ENCODE data around the gene ATXN10. TPM values are rescaled to one million over a fixed set of nuclear protein-coding genes. Genes with fewer than 3 reads are reported as not detected.

Gene ATXN10
- total RNA-seq, 5 donors from 2014 or later (not counting 1 experiment from before 2014, with no cell fraction given), result 58.9 to 85.0 (median 69.6) TPM

GRCh38 chr22:45799291-45799690 is 127.7 kb downstream of the ATXN10 start:
- ChIA-PET CTCF (interaction anchor here in 1 of 2 donors (0.7 kb wide), 1 partner anchor 1063 kb away, joined by 4 read pairs; no protein-coding TSS in a partner anchor), POLR2A (no interaction called here)
- no peak overlapping the region for H3K4me3 Mint-ChIP-seq
- Histone ChIP-seq H3K9me3 (peaks cover 5% of the 10 kb centered on the region), H3K27me3 (replicated peaks in 1 of 2; ENCODE audit: control insufficient read depth in 2 of 2, extremely low read depth in 1 of 2, insufficient read depth in 2 of 2, low read length in 1 of 2) (no peaks in the 10 kb centered on the region), H3K36me3 (ENCODE audit: control insufficient read depth in 2 of 2, extremely low read depth in 1 of 2, insufficient read depth in 1 of 2, low read length in 1 of 2) (peaks cover 3 to 5% of the 10 kb centered on the region in 2 donors), H3K4me1 (ENCODE audit: control insufficient read depth in 1 of 2, extremely low read depth in 1 of 2, insufficient read depth in 2 of 2, low read length in 2 of 2) (no peaks in the 10 kb centered on the region), H3K27ac (ENCODE audit: low read length) (no peak overlapping the region), H3K4me3 (ENCODE audit: control insufficient read depth in 1 of 2, extremely low read depth in 1 of 2, low read length in 1 of 2) (no peak overlapping the region)
- H3K4me1 Mint-ChIP-seq, result no peaks in the 10 kb centered on the region
- ATAC-seq (replicated peaks in 1 of 4), result no peak
- H3K27ac Mint-ChIP-seq, result no peak overlapping the region
- H3K36me3 Mint-ChIP-seq, result peaks cover 73% of the 10 kb centered on the region
- no peaks in the 10 kb centered on the region for H3K27me3 Mint-ChIP-seq
- DNase-seq, result no peak
- WGBS (ENCODE audit: insufficient coverage), result no CpG with 5 or more reads among the region's 2 CpGs
- peaks cover 3 to 26% (median 16%) of the 10 kb centered on the region in 3 donors for H3K9me3 Mint-ChIP-seq

DNA sequence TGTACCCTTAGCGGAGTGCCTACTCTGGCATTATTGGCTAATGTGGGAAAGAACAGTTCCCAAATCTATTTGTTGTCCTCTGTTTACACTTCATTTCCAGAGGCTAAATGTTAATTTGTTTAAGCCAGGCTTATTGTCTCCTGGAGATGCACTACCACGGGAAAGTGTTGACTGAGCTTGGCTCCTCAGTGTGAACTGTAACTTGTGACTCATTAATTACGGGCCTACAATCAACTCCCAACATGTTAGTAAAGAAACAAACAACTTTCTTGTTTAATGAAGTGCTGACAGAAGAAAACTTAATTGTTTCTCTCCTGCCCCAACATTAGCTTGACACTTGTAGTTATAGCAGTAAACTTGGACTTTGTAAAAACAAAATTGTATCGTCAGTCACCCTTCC is 130.4 kb downstream of the ATXN10 start:
- DNase-seq, result no peak
- H3K27me3 Mint-ChIP-seq, result no peaks in the 10 kb centered on the region
- H3K36me3 ChIP-seq (ENCODE audit: control insufficient read depth in 2 of 2, extremely low read depth in 1 of 2, insufficient read depth in 1 of 2, low read length in 1 of 2), result peaks cover 1 to 2% of the 10 kb centered on the region in 2 donors
- peaks cover 0 to 3% (median 0%) of the 10 kb centered on the region in 3 donors for H3K9me3 Mint-ChIP-seq
- peaks cover 67% of the 10 kb centered on the region for H3K36me3 Mint-ChIP-seq
- no peaks in the 10 kb centered on the region for H3K4me1 ChIP-seq (ENCODE audit: control insufficient read depth in 1 of 2, extremely low read depth in 1 of 2, insufficient read depth in 2 of 2, low read length in 2 of 2)
- no peaks in the 10 kb centered on the region for H3K4me1 Mint-ChIP-seq
- ATAC-seq (replicated peaks in 1 of 4), result no peak
- H3K4me3 Mint-ChIP-seq, result no peak overlapping the region
- WGBS (ENCODE audit: insufficient coverage), result no CpG with 5 or more reads among the region's 4 CpGs
- H3K4me3 ChIP-seq (ENCODE audit: control insufficient read depth in 1 of 2, extremely low read depth in 1 of 2, low read length in 1 of 2), result no peak overlapping the region
- ChIA-PET CTCF (no interaction called here), POLR2A (no interaction called here)
- H3K9me3 ChIP-seq, result no peaks in the 10 kb centered on the region
- no peaks in the 10 kb centered on the region for H3K27me3 ChIP-seq (replicated peaks in 1 of 2; ENCODE audit: control insufficient read depth in 2 of 2, extremely low read depth in 1 of 2, insufficient read depth in 2 of 2, low read length in 1 of 2)
- H3K27ac ChIP-seq (ENCODE audit: low read length), result no peak overlapping the region
- no peak overlapping the region for H3K27ac Mint-ChIP-seq

DNA sequence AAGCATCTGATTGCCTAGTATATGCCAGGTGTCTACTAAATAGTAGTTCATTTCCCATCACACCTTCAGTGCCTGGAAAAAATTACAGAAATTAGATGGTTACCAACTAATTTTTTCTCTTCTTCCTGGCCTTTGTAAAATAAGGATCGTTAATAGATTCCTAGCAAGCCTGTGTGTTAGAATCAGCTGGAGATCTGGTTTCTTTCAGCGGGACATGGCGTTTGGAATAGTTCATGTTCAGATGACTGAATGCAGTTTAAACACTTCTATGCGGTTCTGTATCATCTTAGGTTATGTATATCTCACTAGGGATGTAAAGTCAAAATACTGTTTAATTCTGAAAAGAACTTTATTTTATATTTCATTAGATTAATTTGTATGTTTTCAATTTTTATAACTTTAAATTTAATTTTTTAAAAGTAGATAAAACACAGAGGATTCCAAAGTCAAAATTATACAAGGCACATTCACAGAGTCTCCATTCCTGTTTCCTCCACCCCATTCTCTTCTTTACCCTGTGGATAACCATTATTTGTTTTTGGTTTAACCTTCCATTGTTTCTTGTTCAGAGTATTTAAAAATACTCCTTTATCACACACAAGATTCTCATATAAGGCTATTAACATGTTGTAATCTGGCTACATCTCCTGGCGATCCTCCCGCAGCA is 132.8 kb downstream of the ATXN10 start:
- peaks cover 64% of the 10 kb centered on the region for H3K36me3 Mint-ChIP-seq
- no peak for ATAC-seq (replicated peaks in 1 of 4)

DNA sequence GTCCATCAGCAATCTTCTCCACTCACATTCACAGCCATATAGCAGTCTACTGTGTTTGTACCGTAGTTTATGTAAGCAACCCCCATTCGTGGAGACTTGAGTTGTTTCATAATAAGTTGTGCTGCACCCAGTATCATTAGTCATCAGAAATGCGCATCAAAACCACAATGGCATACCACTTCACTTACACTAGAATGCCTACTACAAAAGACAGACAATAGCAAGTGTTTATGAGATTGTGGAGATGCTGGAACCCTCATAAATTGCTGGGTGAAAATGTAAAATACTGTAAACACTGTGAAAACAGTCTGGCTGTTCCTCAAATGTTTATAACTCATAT is 133.3 kb downstream of the ATXN10 start:
- H3K36me3 Mint-ChIP-seq, result peaks cover 64% of the 10 kb centered on the region
- H3K27me3 ChIP-seq (replicated peaks in 1 of 2; ENCODE audit: control insufficient read depth in 2 of 2, extremely low read depth in 1 of 2, insufficient read depth in 2 of 2, low read length in 1 of 2), result no peaks in the 10 kb centered on the region
- H3K4me1 ChIP-seq (ENCODE audit: control insufficient read depth in 1 of 2, extremely low read depth in 1 of 2, insufficient read depth in 2 of 2, low read length in 2 of 2), result no peaks in the 10 kb centered on the region
- H3K27ac Mint-ChIP-seq, result no peak overlapping the region
- no peaks in the 10 kb centered on the region for H3K27me3 Mint-ChIP-seq
- POLR2A ChIA-PET, result no interaction called here
- CTCF ChIA-PET, result no interaction called here
- ATAC-seq (replicated peaks in 1 of 4) (no peak), DNase-seq (no peak)
- no peaks in the 10 kb centered on the region for H3K9me3 ChIP-seq
- H3K36me3 ChIP-seq (ENCODE audit: control insufficient read depth in 2 of 2, extremely low read depth in 1 of 2, insufficient read depth in 1 of 2, low read length in 1 of 2), result peaks cover 10 to 17% of the 10 kb centered on the region in 2 donors
- no peak overlapping the region for H3K27ac ChIP-seq (ENCODE audit: low read length)
- H3K4me3 Mint-ChIP-seq, result no peak overlapping the region
- H3K9me3 Mint-ChIP-seq, result no peaks in the 10 kb centered on the region
- no peaks in the 10 kb centered on the region for H3K4me1 Mint-ChIP-seq
- WGBS (ENCODE audit: insufficient coverage), result 80% methylated on average over 1 of the region's 3 CpGs
- no peak overlapping the region for H3K4me3 ChIP-seq (ENCODE audit: control insufficient read depth in 1 of 2, extremely low read depth in 1 of 2, low read length in 1 of 2)

More for the DNA sequence above, 132.8 kb downstream of the ATXN10 start:
- no CpG with 5 or more reads among the region's 6 CpGs for WGBS (ENCODE audit: insufficient coverage)
- no peaks in the 10 kb centered on the region for H3K27me3 ChIP-seq (replicated peaks in 1 of 2; ENCODE audit: control insufficient read depth in 2 of 2, extremely low read depth in 1 of 2, insufficient read depth in 2 of 2, low read length in 1 of 2)
- POLR2A ChIA-PET, result no interaction called here
- Mint-ChIP-seq H3K27me3 (no peaks in the 10 kb centered on the region), H3K4me3 (no peak overlapping the region), H3K9me3 (no peaks in the 10 kb centered on the region), H3K4me1 (no peaks in the 10 kb centered on the region), H3K27ac (no peak overlapping the region)
- H3K27ac ChIP-seq (ENCODE audit: low read length), result no peak overlapping the region
- H3K4me1 ChIP-seq (ENCODE audit: control insufficient read depth in 1 of 2, extremely low read depth in 1 of 2, insufficient read depth in 2 of 2, low read length in 2 of 2), result no peaks in the 10 kb centered on the region
- peaks cover 10 to 17% of the 10 kb centered on the region in 2 donors for H3K36me3 ChIP-seq (ENCODE audit: control insufficient read depth in 2 of 2, extremely low read depth in 1 of 2, insufficient read depth in 1 of 2, low read length in 1 of 2)
- no peak overlapping the region for H3K4me3 ChIP-seq (ENCODE audit: control insufficient read depth in 1 of 2, extremely low read depth in 1 of 2, low read length in 1 of 2)
- CTCF ChIA-PET, result no interaction called here
- DNase-seq, result no peak
- no peaks in the 10 kb centered on the region for H3K9me3 ChIP-seq

- ChIA-PET CTCF (no interaction called here), POLR2A (no interaction called here)
- no peaks in the 10 kb centered on the region for H3K4me1 Mint-ChIP-seq
- H3K36me3 Mint-ChIP-seq, result peaks cover 68% of the 10 kb centered on the region
- no peak overlapping the region for H3K4me3 ChIP-seq (ENCODE audit: control insufficient read depth in 1 of 2, extremely low read depth in 1 of 2, low read length in 1 of 2)
- H3K27me3 Mint-ChIP-seq, result no peaks in the 10 kb centered on the region
- H3K9me3 ChIP-seq, result no peaks in the 10 kb centered on the region
- no peak overlapping the region for H3K27ac ChIP-seq (ENCODE audit: low read length)
- peaks cover 10 to 17% of the 10 kb centered on the region in 2 donors for H3K36me3 ChIP-seq (ENCODE audit: control insufficient read depth in 2 of 2, extremely low read depth in 1 of 2, insufficient read depth in 1 of 2, low read length in 1 of 2)
- 99% methylated on average over 6 of the region's 6 CpGs for WGBS (ENCODE audit: insufficient coverage)
- no peaks in the 10 kb centered on the region for H3K9me3 Mint-ChIP-seq
- H3K27ac Mint-ChIP-seq, result no peak overlapping the region
- H3K4me1 ChIP-seq (ENCODE audit: control insufficient read depth in 1 of 2, extremely low read depth in 1 of 2, insufficient read depth in 2 of 2, low read length in 2 of 2), result no peaks in the 10 kb centered on the region
- H3K4me3 Mint-ChIP-seq, result no peak overlapping the region
- H3K27me3 ChIP-seq (replicated peaks in 1 of 2; ENCODE audit: control insufficient read depth in 2 of 2, extremely low read depth in 1 of 2, insufficient read depth in 2 of 2, low read length in 1 of 2), result no peaks in the 10 kb centered on the region
- DNase-seq (no peak), ATAC-seq (replicated peaks in 1 of 4) (no peak)
Observed at GRCh38 chr22:45805413-45805812, 133.8 kb downstream of the ATXN10 start.

DNA sequence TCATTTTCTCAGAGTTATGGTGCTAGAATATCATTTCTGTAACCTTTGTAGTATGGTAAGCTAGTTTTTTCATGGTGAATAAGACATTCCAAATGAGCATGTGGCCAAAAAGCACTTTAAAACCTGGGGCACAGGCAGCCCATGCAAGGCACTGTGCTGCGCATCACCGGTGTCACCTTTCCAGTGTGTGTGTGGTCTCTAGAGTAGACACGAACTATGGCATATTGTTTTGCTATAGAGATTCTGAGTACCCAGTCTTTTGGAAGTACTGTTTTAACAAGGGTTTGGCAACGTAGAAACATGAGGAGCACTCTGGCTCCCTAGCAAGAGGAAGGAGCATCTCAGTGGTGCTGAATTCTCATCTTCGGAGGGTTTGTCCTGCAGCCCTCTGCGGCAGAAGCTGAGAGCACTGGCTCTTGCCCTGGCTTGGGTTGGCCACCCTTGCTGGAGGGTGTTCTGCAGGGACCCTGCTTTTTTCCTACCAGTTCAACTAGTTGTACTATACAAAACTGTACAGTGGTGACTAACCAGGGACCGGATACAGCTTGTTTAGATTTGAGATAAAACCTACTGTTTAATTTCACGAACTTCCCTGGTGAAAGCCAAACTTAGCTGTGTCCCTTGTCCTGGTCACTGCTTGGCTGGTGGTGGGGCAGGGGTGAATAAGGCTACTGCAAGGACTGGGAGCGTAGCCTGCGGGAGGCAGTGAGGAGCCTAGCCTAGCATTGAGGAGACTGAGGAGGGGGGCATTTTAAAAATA is 135.7 kb downstream of the ATXN10 start:
- H3K4me3 ChIP-seq (ENCODE audit: control insufficient read depth in 1 of 2, extremely low read depth in 1 of 2, low read length in 1 of 2), result no peak overlapping the region
- H3K4me1 ChIP-seq (ENCODE audit: control insufficient read depth in 1 of 2, extremely low read depth in 1 of 2, insufficient read depth in 2 of 2, low read length in 2 of 2), result no peaks in the 10 kb centered on the region
- Mint-ChIP-seq H3K4me1 (peaks cover 0 to 9% (median 7%) of the 10 kb centered on the region in 3 donors), H3K27me3 (no peaks in the 10 kb centered on the region), H3K4me3 (no peak overlapping the region), H3K36me3 (peaks cover 59% of the 10 kb centered on the region), H3K27ac (no peak overlapping the region), H3K9me3 (no peaks in the 10 kb centered on the region)
- ATAC-seq (replicated peaks in 1 of 4) (no peak), DNase-seq (no peak)
- H3K27me3 ChIP-seq (replicated peaks in 1 of 2; ENCODE audit: control insufficient read depth in 2 of 2, extremely low read depth in 1 of 2, insufficient read depth in 2 of 2, low read length in 1 of 2), result no peaks in the 10 kb centered on the region
- no peaks in the 10 kb centered on the region for H3K9me3 ChIP-seq
- ChIA-PET POLR2A (no interaction called here), CTCF (interaction anchor here in 1 of 2 donors (0.6 kb wide), 1 partner anchor 72 kb away, joined by 4 read pairs; no protein-coding TSS in a partner anchor)
- peaks cover 10 to 23% of the 10 kb centered on the region in 2 donors for H3K36me3 ChIP-seq (ENCODE audit: control insufficient read depth in 2 of 2, extremely low read depth in 1 of 2, insufficient read depth in 1 of 2, low read length in 1 of 2)
- 97% methylated on average over 7 of the region's 10 CpGs for WGBS (ENCODE audit: insufficient coverage)
- no peak overlapping the region for H3K27ac ChIP-seq (ENCODE audit: low read length)
